Kasumi-1 (cell line): Measurements from ENCODE around the gene INO80B.
"Not testable (repeated sequence)": the region's sequence is repeated elsewhere in the genome, so short reads cannot be mapped to it uniquely, and the experiment has no call there.

Experiments used
- DNase-seq, 2 experiments: peaks; one replicate each; lab custom pipeline; 2025; lab: John Stamatoyannopoulos, UW

The INO80B gene

DNA sequence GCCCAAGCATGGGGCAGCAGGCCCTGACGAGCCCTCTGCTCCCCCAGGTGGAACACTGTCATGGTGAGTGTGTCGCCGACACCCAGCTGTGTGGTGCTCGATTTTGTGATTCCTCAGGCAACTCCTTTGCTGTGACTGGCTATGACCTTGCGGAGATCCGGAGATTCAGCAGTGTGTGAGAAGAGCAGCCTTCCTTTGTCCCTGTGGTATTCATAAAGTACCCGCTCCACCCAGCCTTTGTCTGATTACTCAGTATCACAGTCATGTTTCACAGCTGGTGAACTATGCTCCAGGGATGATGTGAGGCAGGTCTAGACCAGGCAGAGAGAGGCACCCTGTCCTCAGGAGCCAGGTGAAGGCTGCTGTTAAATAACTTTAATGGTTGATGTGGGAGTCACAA, 29.4 kb upstream of the INO80B start:
- no peak for DNase-seq

DNA sequence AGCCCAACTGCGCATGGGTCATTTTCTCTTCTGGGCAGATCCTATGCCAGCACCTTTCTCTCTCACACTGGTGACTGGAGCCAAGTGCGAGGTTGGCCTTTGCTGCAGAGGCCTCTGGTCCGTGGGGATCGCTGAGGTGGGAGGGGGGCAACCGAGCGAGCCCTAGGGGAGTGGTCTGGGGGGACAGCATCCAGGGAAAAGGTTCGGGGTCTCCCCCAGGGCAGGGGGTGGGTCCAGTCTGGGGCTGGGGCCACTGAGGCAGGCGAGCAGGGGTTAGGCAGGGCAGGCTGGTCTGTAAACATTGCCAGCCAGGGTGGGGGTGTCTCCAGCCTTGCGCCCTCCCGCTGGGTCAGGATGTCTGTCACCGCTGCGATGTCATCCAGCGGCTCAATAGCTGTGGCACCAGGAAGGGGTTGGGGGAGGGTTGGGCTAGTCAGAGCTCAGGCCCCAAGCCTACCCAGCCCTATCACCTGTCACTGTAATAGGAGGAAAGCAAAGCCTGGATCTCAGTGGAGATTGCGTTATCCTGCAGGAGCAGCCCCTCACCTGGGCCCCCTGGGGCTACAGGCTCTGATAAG, 28.6 kb upstream of the INO80B start:
- no peak for DNase-seq

DNA sequence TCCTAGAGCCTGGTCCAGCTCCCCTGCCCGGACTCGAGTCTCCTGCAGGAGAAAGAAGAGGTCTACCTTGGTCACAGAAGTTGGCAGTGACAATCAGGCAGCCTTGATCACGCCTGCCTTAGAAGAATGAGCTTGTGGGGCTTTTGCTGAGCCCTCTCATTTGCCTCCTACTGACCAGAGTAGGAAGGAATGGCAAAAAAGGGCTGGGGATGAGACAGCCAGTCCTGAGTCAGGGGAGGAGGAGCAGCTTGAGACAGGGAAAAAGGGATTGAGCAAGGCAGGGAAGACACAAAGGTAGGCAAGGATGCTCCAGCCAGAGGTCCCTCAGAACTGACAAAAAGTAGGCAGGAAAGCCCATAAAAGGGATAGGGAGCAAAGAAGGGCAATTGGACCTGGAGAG, 27.3 kb upstream of the INO80B start:
- DNase-seq = no peak

DNA sequence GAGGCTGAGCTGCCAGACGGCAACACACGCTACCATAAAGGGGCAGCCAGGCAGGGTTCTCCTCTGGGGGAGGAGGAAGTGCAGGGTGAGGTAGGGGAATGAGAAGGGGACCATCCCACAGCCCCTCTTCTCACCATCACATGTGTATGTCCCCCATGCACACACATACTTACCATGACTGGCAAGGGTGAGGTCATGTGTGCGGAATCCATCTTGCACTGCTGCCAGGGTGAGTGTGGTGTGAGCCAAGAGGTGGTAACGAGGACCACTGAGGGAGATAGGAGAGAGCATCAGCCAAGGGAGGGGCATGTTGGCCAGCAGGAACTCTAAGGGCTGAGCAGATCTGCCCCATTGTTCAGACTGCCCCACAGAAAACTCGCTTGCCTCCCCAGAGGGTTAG, 26.2 kb upstream of the INO80B start:
- DNase-seq = no peak

DNA sequence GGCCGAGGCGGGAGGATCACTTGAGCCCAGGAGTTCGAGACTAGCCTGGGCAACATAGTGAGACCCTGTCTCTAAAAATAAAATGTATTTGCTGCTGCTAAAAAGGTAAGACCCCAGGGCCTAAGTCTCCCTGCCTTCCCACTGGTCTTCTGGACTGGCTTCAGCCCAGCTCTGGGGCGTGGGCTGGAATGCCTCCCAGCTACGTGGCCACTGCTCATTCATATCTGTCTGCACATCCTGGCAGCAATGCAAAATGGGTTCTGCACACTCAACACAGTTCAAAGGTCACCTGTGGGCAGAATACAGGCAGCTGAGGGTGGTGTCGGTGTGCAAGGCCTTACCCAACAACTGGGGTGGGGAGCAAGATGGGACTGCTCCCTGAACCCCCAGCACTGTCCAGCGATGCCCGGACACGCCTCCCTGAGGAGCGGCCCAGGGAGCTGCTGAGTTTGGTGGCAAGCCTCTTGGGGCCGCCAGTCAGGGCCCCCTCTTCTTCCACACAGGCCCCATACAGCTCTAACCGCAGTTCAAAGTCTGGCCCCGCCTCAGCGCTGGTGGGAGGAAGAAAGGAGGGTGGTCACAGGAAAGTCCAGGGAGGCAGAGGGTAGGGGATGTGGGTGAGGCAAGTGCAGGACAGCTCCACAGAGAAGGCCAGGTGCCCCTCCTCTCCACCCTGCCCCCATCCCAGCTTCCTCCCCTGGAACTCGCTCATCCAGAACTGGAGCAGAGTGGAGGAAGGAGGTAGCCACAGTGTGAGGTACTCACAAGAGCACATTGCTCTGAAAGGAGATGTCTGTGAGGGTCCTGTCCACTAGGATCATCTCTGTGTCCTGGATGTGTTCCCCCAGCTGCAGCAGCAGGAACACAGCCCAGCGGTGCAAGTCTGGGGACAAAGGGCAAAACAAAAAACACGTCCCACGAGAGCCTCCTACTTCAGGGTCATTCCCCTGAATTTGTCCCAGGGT, 25.1 kb upstream of the INO80B start:
- DNase-seq = no peak

DNA sequence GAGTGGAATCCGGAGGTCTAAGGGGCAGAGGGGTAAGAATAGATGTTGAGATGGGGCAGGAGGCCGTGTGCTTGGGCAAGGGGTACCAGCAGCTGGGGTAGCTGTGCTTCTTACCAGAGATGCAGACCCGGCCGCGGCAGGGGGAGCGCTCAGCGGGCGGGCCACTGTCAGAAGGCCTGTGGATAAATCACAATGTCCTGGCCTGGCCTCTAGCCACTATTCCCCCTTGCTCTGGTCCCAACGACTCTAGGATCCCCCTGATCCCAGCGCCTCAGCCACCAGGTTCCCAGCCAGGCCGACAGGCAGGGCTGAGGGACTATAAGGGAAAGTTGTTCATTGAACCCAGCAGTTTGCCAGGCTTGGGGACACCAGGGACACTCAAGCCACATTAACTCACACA, 24.4 kb upstream of the INO80B start:
- no peak for DNase-seq

DNA sequence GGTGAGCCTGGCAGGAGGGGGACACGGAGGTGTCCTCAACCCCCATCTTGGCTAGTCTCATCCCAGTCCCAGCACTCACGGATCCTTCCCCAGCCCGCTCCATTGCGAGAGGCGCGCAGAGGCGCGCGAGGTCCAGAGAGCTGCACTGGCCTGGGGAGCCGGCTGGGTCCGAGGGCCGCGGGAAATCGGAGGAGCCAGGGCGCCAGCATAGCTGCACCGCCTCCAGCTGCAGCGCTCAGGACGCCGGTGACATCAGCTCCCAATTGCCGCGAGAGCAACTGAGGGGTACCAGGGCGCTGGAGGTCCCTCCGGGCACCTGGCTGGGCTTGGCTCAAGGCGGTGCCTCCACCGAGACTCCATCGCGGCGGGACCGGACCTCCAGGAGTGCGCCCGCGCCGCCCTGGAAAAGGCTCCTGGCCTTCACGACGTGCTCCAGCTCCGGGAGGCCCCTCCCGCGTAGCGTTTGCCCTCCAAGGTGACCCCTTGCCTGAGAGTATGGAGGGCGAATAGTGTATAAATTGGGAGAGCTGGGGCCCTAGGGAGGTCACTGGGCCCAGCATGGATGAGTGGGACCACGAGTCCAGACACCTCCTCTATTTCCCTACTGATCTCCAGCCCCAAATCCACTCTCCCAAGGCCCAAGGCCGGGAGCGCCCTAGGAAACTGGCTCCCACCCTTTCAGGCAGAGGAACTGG, 18.6 kb upstream of the INO80B start:
- no peak for DNase-seq

DNA sequence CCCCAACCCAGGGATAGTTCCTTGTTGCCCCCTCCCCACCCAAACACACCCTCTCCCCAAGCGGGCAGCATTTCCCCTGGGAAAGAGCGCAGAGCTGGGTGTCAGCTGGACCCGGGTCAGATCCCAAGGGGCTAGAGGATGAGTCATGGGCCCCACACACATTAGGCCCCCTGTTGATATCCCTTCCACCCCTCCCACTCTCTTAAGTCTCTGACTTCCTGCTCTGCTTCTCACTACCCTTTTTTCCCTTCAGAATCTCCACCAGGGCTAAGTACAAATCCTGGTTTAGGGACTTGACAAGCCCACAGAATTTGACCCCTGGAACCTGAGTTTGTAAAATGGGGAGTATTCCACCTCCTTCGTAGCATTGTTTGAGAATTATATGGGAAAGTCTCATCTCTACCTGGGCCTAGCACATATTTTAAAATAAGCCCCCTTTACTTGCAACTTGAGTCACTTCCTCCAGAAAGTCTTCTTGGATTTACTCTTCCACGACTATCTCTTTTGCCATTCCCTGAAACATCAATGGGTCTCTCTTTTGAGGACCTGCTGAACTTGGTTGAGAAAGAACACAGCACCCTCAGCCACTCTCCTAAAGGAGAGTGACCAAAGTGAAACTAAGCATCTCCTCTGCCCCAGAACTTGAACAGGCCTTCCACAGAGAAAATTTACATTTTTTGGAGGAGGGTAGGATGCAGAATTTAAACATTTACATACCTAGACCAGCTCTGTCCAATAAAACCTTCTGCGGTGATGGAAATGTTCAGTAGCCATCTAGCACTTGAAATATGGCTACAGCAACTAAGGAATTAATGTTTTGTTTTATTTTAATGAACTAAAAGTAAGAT, 17.8 kb upstream of the INO80B start:
- no peak for DNase-seq

DNA sequence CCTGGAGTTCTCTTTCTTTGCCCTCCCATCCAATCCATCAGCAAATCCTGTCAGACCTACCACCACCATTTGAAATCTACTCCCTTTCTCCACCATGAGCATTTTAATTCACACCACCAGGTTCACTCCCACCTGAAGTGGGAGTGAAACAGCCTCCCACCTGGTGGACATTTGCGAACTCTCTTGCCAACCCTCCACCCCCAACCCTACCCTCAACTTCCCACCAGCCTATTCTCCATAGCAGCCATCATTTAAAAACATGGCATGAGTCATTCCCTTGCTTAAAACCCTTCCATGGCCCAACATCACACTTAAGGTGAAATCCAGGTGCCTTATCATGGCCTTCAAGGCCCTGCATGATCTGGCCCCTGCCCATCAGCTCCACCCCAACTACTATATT, 16.6 kb upstream of the INO80B start:
- DNase-seq = no peak

DNA sequence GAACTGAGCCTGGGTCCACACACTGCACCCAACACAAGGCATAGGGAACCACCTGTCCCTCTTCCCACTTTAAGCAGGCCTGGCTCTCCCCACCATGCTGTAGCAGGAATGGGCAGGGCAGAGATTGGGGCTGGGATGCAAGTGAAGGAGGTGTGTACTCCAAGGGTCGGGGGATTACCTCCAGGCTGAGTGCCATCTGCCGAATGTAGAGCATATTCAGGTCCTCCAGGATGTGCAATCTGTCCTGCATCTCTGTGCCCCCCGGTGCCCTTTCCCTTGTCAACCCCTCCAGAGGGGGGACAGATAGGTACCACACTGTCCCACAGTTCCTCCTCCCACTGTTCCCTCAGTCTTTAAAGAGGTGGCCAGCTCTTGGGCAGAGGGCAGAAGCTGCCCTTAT, 15.5 kb upstream of the INO80B start:
- no peak for DNase-seq

DNA sequence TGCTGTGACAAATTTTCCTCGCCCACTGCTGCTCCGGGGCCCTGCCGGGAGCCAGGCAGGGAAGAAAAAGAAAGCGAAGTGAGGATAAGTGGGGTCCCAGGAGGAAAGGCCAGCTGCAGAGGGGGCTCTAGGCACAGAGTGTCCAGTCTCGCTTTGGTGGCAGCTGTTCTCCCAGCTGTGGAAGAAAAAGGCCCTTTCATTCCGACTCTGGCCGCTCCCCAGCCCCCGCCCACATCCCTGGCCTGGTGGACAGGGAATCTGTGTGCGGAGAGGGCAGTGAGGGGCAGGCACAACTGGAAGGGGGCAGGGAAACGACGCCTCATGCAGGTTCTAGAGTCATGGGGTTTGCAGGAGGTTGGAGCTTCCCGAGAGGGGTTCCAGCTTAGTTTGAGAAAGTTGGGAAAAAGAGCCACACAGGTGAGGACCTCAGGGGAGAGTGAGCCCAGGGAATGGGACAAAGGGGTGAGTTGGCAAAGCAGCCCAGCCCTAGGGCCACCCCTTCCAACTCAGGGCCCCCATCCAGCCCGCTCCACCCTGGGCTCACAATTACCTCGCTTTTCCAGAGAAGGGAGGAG, 15.0 kb upstream of the INO80B start:
- no peak for DNase-seq

DNA sequence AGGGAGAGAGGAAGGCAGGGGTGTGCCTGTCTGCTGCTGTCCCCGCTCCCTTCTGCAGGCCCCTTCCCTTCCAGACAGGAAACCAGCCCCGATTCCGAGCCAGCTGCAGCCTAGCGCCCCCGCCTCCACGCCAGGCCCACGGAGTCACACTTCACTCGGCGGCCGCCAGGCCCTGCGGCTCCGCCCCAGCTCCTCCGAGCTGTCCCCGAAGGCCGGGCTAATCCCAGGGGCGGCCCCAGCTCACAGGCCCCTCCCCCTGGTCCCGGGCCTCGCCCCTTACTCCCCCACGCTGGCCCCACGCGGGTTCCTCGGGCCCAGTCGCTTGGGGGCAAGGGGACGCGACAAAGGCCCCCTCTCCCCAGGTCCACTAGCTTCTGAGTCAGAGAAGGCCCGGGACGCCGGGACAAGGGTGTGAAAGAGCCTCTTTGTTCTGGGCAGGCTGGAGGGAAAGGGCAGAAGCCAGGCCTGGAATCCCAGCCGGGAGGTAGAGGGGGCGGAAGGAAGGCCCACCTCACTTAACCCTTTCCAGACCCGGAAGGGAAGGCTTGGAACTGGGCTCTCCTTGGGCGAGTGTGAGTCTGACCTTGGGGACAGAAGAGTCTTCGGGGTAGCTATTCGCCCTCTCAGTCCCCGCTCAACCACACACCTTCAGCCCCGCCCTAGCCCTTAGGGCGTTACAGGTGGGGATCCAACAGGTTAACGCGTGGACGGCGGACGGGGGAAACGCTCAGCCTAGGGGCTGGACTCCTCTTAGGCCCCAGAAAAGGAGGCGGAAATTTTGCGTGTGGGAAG, 14.3 kb upstream of the INO80B start:
- DNase-seq = peak; percentile 93

DNA sequence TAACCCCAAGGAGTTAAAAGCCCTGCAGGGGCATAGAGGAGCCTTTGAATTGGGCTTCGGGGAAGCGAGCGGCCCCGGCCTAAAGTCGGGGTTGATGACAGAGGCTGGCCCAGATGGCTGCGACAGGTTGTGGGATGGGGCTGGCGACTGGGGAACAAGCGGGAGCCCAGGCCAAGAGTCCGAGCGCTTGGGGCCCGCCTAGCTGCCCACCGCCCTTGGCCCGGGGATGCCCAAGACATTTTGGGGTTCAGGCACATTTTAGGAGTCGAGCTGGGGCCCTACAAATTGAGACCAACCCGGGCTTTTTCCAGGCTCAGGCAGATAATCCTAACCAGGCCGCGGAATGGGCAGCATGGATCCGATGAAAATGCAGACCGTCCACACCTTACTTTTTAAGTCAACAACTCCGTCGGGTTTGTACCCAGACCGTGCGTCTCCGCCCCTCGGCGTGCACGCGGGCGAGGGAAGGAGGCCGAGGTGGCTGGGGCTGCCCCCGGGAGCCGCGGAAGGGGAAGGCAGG, 13.7 kb upstream of the INO80B start:
- no peak for DNase-seq

DNA sequence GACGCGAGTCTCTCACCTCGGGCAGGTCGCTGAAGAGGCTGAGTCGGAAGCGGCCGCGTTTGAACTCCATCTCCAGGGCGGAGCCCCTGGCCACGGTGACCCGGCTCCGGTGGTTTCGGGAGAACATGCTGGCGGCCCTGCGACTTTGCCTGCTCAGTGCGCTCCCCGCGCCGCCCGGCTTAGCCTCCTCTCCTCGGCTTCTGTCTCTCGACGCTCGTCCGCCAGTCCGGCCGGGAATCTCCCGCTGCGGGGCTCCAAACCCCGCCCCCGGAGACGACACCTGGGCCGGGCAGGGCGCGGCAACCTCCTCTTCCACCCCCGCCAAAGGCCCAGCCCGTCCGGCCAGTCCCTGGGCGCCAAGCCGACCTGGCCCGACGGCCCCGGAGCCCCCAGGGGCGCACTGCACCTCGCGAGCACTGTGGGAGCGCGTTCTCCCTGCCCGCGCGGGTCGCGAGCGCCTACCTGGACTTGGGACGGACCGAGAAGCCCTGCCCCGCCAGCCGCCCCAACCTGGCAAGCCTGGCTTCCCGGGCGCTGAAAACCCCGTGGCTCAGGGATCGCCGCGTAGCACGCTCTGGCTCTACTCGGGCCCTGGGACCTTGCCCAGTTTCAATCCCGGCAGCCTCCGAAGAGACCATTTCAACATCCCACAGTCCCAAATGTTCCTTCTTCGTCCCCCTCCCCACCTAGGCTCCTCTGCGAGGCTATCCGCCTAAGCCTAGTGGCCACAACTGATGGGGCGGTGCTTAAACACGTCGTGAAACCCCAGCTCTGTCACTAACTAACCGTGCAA, 13.0 kb upstream of the INO80B start, which contains the start of gene RTKN:
Gene RTKN (minus strand): TSS at position 248 of the 793 bp plus-strand sequence. CDS start 121 bp downstream, at position 127.
- no peak for DNase-seq

DNA sequence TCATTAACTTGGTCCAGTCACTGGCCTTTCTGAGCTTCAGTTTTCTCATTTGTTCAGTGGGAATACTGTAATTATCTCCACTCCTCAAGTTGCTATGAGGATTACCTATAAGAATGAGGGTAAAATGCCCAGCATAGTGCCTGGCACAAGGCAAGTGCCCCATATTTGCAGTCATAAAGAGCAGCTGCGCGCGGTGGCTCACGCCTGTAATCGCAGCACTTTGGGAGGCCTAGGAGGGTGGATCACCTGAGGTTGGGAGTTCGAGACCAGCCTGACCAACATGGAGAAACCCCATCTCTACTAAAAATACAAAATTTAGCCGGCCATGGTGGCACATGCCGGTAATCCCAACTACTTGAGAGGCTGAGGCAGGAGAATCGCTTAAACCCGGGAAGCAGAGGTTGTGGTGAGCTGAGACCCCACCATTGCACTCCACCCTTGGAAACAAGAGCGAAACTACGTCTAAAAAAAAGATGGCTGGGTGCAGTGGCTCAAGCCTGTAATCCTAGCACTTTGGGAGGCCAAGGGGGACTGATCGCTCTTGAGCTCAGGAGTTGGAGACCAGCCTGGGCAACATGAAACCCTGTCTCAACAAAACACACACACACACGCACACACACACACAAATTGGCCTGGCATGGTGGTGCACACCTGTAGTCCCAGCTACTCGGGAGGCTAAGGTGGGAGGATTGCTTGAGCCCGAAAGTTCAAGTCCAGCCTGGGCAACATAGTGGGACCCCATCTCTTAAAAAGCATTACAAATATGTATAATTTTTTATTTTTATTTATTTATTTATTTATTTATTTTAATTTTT, 12.2 kb upstream of the INO80B start:
- DNase-seq = not testable (repeated sequence)

DNA sequence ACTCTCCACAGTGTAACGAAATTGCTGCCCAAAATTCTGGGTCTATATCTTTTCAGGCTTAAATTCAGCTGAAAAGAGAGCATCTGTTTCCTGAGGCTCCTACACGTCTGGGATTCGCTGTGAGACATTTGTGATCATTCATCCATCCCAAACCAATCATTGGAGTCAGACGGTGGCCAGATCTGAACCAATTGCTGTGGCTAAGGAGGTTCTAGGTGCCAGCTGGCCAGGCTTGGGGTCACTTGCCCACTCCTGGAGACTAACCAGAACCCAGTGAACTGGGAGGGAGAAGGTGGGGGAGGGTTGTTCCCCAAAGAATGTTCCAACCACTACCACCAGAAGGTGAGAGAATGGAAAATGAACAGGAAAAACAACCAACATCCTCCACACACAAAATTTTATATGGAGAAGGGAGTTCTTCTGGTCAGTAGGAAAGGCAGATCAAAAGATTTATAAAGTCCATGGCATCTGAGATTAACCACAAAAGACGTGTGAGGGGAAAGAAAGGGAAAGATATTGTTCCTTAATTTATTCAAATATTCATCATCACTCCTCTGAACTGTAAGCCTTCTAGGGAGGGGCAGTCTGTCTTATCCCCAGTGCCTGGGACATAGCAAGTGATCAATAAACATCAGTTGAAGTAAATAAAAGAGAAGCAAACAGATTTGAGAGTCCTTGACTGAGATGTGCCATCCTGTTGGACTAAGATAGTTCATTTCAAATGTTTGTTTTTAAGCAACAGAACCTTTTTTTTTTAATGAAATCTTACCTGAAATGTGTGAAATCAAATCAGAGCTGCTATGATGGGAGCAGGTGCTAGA, 10.2 kb upstream of the INO80B start:
- DNase-seq = no peak

DNA sequence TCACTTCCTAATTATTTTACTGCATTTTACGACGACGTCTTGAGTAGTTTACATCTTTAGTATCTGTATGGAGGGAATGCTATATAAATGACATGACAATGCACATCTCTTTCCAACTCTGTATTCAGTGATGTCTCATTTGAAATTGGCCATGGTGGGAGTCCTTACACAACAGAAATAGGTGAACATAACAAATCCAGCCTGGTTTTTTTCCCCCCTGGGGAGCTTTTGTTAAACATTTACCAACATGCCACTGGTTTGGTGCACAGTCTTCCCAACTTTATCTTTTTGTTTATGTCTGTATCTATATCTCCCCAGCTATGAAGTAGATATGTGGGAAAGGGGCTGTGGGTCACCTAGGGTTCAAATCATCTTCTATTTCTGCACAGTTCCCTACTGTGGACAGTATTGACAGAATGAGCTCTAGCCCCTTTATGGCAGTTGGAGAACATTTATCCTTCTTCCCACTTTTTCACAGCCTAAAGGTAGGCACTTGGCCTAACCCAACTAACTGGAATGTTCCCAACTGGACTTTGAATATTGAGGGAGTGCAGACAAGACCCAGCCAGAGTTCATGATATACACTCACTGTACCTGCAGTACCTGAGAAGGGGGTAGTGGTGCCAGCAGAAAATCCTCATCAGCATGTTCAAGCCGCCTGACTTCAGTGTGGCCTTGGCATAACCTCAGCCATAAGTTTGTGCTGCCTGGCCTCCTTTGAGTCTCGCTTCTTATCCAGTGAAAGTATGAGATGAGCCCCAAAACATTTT, 7.5 kb upstream of the INO80B start:
- no peak for DNase-seq
